ENCODE data around the gene TDG.

TDG gene

GRCh38 chr12:103965590-103966504 is at the start of gene TDG:
TDG (plus strand) TSS chr12:103965872; CDS start chr12:103966038, 166 bp downstream.
- peak; percentile 93 for DNase-seq

GRCh38 chr12:103917873-103918272 is 47.8 kb upstream of the TDG start:
- DNase-seq: no peak

- DNase-seq: no peak
Observed at GRCh38 chr12:103924761-103925641, 40.7 kb upstream of the TDG start.

DNA sequence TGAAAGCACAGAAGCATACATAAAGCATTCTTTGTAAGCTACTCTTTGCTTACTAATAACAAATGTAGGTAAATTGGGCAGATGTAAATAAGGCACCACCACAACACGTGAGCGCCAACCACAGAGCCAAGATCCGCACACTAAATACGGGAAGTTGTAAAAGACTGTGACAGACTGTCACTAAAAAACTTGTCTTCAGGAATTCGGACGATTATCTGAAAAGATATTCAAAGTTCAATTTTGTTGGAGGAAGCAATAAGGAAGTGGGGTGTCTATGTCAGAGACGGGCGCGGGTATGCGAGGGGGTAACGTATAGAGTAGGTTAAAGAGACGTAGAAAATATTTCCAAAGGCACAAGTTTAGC is 37.0 kb upstream of the TDG start:
- DNase-seq: peak; percentile 11

DNA sequence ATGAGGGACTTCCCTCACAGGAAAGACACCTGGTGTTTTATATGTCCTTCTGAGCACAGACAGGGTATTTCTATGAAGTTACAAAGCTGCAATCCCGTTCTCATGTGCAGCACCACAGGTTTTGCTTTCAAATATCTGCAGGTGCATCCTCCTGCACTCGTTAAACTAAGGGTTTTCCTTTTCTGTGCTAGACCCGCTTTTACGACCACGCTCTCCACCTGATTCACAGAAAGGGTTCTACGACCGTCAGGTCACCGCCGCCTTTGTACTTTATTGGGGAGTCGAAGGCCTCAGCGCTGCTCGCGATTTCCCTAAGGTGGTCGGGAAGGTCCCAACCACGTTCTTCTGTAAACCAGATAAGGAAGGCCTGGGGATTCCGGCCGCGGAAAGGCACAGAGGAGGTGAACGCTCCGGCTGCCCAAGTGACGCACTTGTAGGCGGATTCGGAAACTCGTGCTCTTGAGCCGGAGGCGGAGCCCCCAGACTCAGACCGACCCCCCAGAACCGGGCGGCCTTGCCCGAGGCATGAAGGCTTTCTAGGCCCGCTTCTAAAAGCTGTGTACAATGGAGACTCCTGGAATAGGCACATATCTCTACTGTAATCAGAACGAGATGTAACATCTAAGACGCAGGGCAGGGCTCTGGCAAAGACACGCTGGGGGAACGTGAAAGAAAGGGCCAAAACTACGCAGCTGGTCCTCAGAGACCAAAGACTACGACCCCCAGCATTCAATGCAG is 36.5 kb upstream of the TDG start:
- DNase-seq: peak; percentile 74

DNA sequence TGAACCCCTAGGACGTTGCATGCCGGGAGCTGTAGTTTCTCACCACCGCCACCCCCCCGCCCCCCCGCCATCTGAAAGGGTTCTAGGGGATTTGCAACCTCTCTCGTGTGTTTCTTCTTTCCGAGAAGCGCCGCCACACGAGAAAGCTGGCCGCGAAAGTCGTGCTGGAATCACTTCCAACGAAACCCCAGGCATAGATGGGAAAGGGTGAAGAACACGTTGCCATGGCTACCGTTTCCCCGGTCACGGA is 36.0 kb upstream of the TDG start:
- no peak for DNase-seq

GRCh38 chr12:103930034-103930786 is 35.5 kb upstream of the TDG start, which contains the start of gene HSP90B1:
HSP90B1 (plus strand) TSS chr12:103930410; CDS start chr12:103930516, 106 bp downstream.
- peak; percentile 99 for DNase-seq

- DNase-seq: peak; percentile 9
Observed at GRCh38 chr12:103930787-103931735, 34.6 kb upstream of the TDG start.

- DNase-seq: no peak
Observed at GRCh38 chr12:103933237-103933636, 32.4 kb upstream of the TDG start.

DNA sequence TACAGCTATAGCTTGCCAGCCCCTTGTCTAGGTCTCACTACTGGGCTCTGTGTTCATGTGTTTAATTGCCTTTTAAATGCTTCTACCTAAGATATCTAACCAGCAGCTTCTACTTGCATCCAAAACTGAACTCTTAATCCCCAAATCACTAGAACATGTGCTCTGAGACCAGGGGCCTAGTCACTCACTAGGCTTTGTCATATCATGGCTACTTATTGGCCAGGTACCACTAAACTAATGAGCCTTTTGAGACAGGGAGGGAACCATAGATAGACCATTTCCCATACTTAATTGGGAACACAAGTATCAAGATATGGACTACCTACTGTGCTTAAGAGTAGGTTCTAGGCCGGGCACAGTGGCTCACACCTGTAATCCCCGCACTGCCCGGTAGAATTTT is 29.0 kb upstream of the TDG start:
- DNase-seq: no peak

- no peak for DNase-seq
Observed at GRCh38 chr12:103944964-103945363, 20.7 kb upstream of the TDG start.

DNA sequence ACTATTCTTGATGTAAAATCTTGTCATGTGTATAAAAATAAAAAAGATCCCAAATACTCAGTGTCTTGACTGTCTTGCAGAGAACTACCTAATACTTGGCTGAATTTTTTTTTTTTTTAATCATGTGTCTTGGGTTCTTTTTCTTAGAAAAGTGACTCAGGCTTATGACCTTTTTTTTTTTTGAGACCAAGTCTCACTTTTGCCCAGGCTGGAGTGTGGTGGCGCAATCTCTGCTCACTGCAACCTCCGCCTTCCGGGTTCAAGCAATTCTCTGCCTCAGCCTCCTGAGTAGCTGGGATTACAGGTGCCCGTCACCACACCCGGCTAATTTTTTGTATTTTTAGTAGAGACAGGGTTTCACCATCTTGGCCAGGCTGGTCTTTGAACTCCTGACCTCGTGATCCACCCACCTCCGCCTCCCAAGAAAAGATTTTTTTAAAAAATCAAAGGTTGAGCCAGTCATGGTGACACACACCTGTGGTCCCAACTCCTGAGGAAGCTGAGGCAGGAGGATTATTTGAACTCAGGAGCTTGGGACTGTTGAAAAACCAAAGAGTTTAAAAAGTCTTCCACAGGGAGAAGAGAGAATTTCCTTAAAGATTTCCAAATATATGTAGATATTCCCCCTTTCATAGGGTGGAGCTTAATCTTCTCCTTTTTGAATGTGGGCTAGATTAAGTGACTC is 17.7 kb upstream of the TDG start:
- DNase-seq: no peak

DNA sequence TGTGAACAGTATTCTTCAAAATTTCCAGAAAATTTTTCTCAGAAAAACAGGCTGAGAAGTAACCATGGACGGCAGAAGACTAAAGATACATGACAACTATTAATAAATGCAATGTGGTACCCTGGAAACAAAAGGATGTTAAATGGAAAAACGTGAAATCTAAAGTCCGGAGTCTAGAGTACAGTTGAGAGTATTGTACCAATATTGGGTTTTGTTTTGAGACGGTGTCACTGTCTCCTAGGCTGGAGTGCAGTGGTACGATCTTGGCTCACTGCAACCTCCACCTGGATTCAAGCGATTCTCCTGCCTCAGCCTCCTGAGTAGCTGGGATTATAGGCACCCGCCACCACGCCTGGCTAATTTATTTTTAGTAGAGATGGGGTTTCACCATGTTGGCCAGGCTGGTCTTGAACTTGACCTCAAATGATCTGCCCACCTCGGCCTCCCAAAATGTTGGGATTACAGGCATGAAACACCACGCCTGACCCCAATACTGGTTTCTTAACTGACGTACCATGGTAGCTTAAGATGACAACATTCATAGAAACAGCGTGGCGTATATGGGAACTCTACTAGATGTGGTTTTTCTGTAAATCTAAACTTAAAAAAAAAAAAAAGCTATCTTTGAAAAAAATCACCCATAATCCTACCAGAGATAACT is 16.8 kb upstream of the TDG start:
- no peak for DNase-seq

- no peak for DNase-seq
Observed at GRCh38 chr12:103952497-103952896, 13.2 kb upstream of the TDG start.

DNA sequence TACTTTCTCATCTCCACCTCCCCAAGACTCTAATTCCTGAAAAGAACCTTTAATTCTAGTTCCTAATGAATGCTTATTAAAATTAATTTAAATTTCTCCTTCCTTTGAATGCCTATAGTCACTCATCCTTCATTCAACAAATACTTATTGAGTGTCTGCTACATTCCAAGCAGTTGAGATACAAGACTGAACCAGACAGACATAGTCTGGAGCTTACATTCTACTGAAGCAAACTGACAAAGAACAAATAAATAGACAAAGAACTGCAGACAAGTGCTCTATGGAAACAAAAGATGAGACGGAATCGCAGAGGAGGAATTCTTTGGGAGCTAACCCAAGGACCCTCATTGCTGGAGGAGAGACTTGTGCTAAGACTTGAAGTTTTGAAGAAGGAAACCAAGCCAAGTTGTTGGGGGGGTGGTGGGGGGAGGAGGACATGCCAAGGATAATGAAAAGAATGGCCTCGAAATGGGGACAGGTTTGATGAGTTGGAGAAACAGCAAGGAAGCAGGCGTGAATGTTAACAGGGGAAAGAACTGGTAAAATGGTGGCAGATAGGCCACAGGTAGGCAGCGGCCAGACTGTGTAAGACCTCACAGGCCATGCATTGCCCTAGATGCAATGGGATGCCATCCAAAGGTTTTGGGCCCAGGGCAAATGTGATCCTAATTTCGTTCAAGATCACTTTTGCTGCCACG is 9.7 kb upstream of the TDG start:
- DNase-seq: no peak

DNA sequence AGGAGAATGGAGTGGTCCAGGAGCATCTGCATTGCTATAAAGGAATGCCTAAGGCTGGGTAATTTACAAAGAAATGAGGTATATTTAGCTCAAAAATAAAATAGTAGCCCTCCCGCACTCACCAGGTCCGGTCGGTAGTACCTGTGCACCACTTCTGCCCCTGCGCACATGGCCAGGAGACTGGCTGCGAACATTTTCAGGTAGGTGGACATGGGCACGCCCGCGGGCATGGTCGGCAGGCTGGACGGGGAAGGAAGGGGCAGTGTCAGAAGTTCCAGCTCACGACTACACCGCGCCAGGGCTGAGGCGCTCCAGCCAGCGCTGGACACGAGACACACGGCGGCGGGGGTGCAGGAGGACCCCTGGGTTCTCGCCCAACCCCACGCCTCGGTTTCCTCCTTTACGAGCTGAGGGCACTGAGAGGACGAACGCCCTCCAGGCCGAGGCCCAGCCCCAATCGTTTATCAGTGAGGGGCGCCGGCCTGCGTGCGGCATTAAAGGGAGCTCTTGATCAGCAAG is 9.1 kb upstream of the TDG start:
- no peak for DNase-seq

DNA sequence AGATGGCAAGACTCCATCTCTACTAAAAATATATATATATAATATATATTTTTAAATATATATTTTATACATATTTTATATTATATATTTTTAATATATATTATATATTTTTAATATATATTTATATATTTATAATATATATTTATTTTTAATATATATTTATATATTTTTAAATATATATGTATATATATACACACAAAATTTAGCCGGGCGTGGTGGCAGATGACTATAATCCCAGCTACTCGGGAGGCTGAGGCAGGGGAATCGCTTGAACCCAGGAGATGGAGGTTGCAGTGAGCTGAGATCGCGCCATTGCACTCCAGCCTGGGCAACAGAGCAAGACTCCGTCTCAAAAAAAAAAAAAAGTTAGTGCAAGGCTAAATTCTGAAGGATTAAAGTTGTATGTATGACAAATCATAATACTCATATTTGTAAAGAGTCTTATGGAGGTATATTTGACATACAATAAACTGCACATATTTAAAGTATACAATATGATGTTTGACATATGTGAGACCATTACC is 7.7 kb upstream of the TDG start:
- no peak for DNase-seq

DNA sequence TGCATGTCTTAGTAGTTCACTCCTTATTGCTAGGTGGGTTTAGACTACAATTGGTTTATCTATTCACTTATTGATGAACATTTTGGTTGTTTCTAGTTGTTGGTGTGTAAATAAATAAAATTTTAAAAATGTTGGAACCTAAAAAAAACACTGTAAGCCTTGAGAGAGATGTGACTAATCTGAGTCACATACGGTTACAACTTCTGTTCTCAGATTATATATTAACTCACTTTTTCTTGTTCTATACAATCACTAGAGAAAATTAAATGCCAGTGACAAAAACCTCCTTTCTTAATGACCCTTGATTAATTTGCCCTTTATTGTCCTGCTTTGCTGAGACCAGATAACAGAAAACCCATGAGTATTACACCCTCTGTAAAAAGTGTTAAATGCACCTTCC is 7.1 kb upstream of the TDG start:
- no peak for DNase-seq

- no peak for DNase-seq
Observed at GRCh38 chr12:103960616-103961227, 5.0 kb upstream of the TDG start.

Data from activated CD4-positive, alpha-beta T cell treated with anti-CD3 and anti-CD28 coated beads for 1 hour (primary cell).